Common myeloid progenitor, CD34-positive (primary cell): ENCODE data around the gene CTRB1.

Experiments used
- CTCF ChIA-PET: fragments of 350-600 bp; sonication (Branson Sonifier 250); formaldehyde crosslinking; loops from one replicate; lab custom pipeline; 2021; ENCODE audit warnings: antibody characterized with exemption; lab: Charles Lee
- POLR2A ChIA-PET: fragments of 350-600 bp; sonication (Branson Sonifier 250); formaldehyde crosslinking; loops from one replicate; lab custom pipeline; 2021; ENCODE audit warnings: antibody characterized with exemption; lab: Charles Lee
- DNase-seq, 3 donors: peaks; one replicate each; pipeline versions ENCODE4 v3.0.0 to v3.0.0-alpha.2; 2013
- H3K27ac ChIP-seq, 2 experiments: 1 replicate in 1 of 2; 2 replicates in 1 of 2; pipeline ENCODE4 v1.7.0; 2013; ENCODE audit warnings: inconsistent platforms in 2 of 2, low read length in 2 of 2, mild to moderate bottlenecking in 2 of 2, low read depth in 1 of 2, moderate library complexity in 1 of 2; ENCODE audit not compliant: severe bottlenecking in 2 of 2, insufficient read depth in 1 of 2, poor library complexity in 1 of 2
- H3K27me3 ChIP-seq, 5 experiments: replicated peaks in 2 of 5; 1 replicate in 3 of 5; 2 replicates in 2 of 5; pipeline versions ENCODE4 v1.6.1 to v1.7.0; 2013; ENCODE audit warnings: low read length in 4 of 5, mild to moderate bottlenecking in 2 of 5, moderate library complexity in 2 of 5, inconsistent platforms in 1 of 5; ENCODE audit not compliant: insufficient read depth in 5 of 5, control insufficient read depth in 4 of 5
- H3K36me3 ChIP-seq, 4 experiments: 1 replicate in 2 of 4; 2 replicates in 2 of 4; pipeline versions ENCODE4 v1.6.1 to v1.7.0; 2013; ENCODE audit warnings: low read length in 3 of 4, control low read depth in 1 of 4, mild to moderate bottlenecking in 1 of 4; ENCODE audit not compliant: control insufficient read depth in 4 of 4, insufficient read depth in 4 of 4
- H3K4me1 ChIP-seq, 4 experiments: 1 replicate in 3 of 4; 2 replicates in 1 of 4; pipeline versions ENCODE4 v1.6.1 to v1.7.1; 2013; ENCODE audit warnings: low read length in 3 of 4, mild to moderate bottlenecking in 3 of 4, control low read depth in 1 of 4, inconsistent platforms in 1 of 4, moderate library complexity in 1 of 4; ENCODE audit not compliant: control insufficient read depth in 4 of 4, insufficient read depth in 4 of 4; ENCODE audit errors: control extremely low read depth in 1 of 4
- H3K4me3 ChIP-seq, 7 experiments: 1 replicate in 4 of 7; 2 replicates in 3 of 7; pipeline versions ENCODE4 v1.5.1 to v1.7.0; 2013; ENCODE audit warnings: mild to moderate bottlenecking in 7 of 7, low read length in 6 of 7, moderate library complexity in 6 of 7, inconsistent platforms in 2 of 7, low read depth in 2 of 7, control low read depth in 1 of 7; ENCODE audit not compliant: insufficient read depth in 4 of 7, control insufficient read depth in 1 of 7; ENCODE audit errors: extremely low read depth in 1 of 7
- H3K9me3 ChIP-seq, 5 experiments: 1 replicate in 4 of 5; 2 replicates in 1 of 5; pipeline versions ENCODE4 v1.6.1 to v1.7.1; 2013; ENCODE audit warnings: low read length in 4 of 5, mild to moderate bottlenecking in 2 of 5, inconsistent platforms in 1 of 5, low read depth in 1 of 5, moderate library complexity in 1 of 5; ENCODE audit not compliant: control insufficient read depth in 4 of 5, insufficient read depth in 2 of 5; ENCODE audit errors: control extremely low read depth in 1 of 5
- WGBS: methylation state at CpG from one replicate; pipeline ENCODE4 v1.1.5; 2013; ENCODE audit not compliant: insufficient coverage; 5-methylcytosine and 5-hydroxymethylcytosine counted together

Gene CTRB1

GRCh38 chr16:75225678-75226515 is 7.1 kb downstream of the CTRB1 start:
- H3K36me3 ChIP-seq, result no peaks in the 10 kb centered on the region
- ChIA-PET CTCF (no interaction called here), POLR2A (no interaction called here)
- WGBS, result 89% methylated on average over 14 of the region's 26 CpGs
- H3K27me3 ChIP-seq, result peaks cover 0 to 61% (median 12%) of the 10 kb centered on the region in 5 experiments
- DNase-seq, result no peak
- H3K4me1 ChIP-seq, result no peaks in the 10 kb centered on the region
- no peak overlapping the region for H3K4me3 ChIP-seq
- no peaks in the 10 kb centered on the region for H3K9me3 ChIP-seq
- H3K27ac ChIP-seq, result no peak overlapping the region

- CTCF ChIA-PET, result no interaction called here
Observed at GRCh38 chr16:75226550-75227360, 8.0 kb downstream of the CTRB1 start.

GRCh38 chr16:75227361-75228142 is 8.8 kb downstream of the CTRB1 start:
- H3K27ac ChIP-seq, result no peak overlapping the region
- no peaks in the 10 kb centered on the region for H3K4me1 ChIP-seq
- 93% methylated on average over 15 of the region's 18 CpGs for WGBS
- H3K9me3 ChIP-seq, result no peaks in the 10 kb centered on the region
- CTCF ChIA-PET, result no interaction called here
- POLR2A ChIA-PET, result no interaction called here
- no peaks in the 10 kb centered on the region for H3K36me3 ChIP-seq
- H3K4me3 ChIP-seq, result no peak overlapping the region
- DNase-seq, result no peak
- H3K27me3 ChIP-seq, result peaks cover 0 to 68% (median 12%) of the 10 kb centered on the region in 5 experiments

More at GRCh38 chr16:75226550-75227360, 8.0 kb downstream of the CTRB1 start:
- peaks cover 0 to 65% (median 12%) of the 10 kb centered on the region in 5 experiments for H3K27me3 ChIP-seq
- H3K4me3 ChIP-seq, result no peak overlapping the region
- POLR2A ChIA-PET, result no interaction called here
- DNase-seq, result no peak
- H3K36me3 ChIP-seq, result no peaks in the 10 kb centered on the region
- no peaks in the 10 kb centered on the region for H3K9me3 ChIP-seq
- no peak overlapping the region for H3K27ac ChIP-seq
- H3K4me1 ChIP-seq, result no peaks in the 10 kb centered on the region
- WGBS, result 80% methylated on average over 15 of the region's 22 CpGs

- Histone ChIP-seq H3K27me3 (peaks cover 0 to 75% (median 20%) of the 10 kb centered on the region in 5 experiments), H3K4me3 (no peak overlapping the region), H3K36me3 (no peaks in the 10 kb centered on the region), H3K9me3 (no peaks in the 10 kb centered on the region), H3K27ac (no peak overlapping the region), H3K4me1 (no peaks in the 10 kb centered on the region)
- ChIA-PET CTCF (interaction anchor here (0.7 to 1.7 kb wide), 4 partner anchors 16 to 161 kb away, joined by 3 to 6 read pairs (median 4); no protein-coding TSS in a partner anchor), POLR2A (no interaction called here)
- no peak for DNase-seq
- WGBS, result 90% methylated on average over 16 of the region's 17 CpGs
Observed at GRCh38 chr16:75228143-75228976, 9.6 kb downstream of the CTRB1 start.

- Histone ChIP-seq H3K36me3 (no peaks in the 10 kb centered on the region), H3K27ac (no peak overlapping the region), H3K4me1 (no peaks in the 10 kb centered on the region), H3K9me3 (no peaks in the 10 kb centered on the region), H3K27me3 (peaks cover 0 to 81% (median 20%) of the 10 kb centered on the region in 5 experiments), H3K4me3 (no peak overlapping the region)
- ChIA-PET POLR2A (interaction anchor here (0.6 kb wide), 1 partner anchor 211 kb away, joined by 6 read pairs; no protein-coding TSS in a partner anchor), CTCF (interaction anchor here (0.7 to 1.7 kb wide), 5 partner anchors 17 to 204 kb away, joined by 3 to 6 read pairs (median 3); no protein-coding TSS in a partner anchor)
- 94% methylated on average over 48 of the region's 48 CpGs for WGBS
- no peak for DNase-seq
Observed at GRCh38 chr16:75229172-75230031, 10.6 kb downstream of the CTRB1 start.
